ENCODE results near the gene CEP43.

- TF ChIP-seq CTCF (IDR thresholded peaks at IDR 0.05) = no peak
- TF ChIP-seq POLR2A (IDR thresholded peaks at IDR 0.05) = no peak
- no peak for TF ChIP-seq EP300 (IDR thresholded peaks at IDR 0.05)
- no peak for TF ChIP-seq POLR2AphosphoS5 (IDR thresholded peaks at IDR 0.05)
These were observed 16.1 kb downstream of the CEP43 start for GRCh38 chr6:167015302-167015701.
